Chondrocyte (in vitro differentiated cells): ENCODE data around the gene CYSRT1. TPM values are rescaled to one million over a fixed set of nuclear protein-coding genes. Genes with fewer than 3 reads are reported as not detected.

Source experiments
- DNase-seq: peaks from one replicate; pipeline ENCODE4 v3.0.0; 2021; ENCODE audit warnings: mixed read lengths, low spot score
- H3K27ac Mint-ChIP-seq: one replicate; pipeline ENCODE4 v1.8.0; 2021; ENCODE audit warnings: mild to moderate bottlenecking, moderate library complexity, mixed read lengths; ENCODE audit not compliant: unreplicated experiment
- H3K27me3 Mint-ChIP-seq: 2 replicates; pipeline ENCODE4 v1.8.0; 2021; ENCODE audit warnings: low read depth, mixed read lengths
- H3K36me3 Mint-ChIP-seq: 2 replicates; pipeline ENCODE4 v1.8.0; 2021; ENCODE audit warnings: low read depth, mixed read lengths
- H3K4me1 Mint-ChIP-seq: 2 replicates; pipeline ENCODE4 v1.8.0; 2021; ENCODE audit warnings: low read depth, mild to moderate bottlenecking, mixed read lengths
- H3K4me3 Mint-ChIP-seq: one replicate; pipeline ENCODE4 v1.8.0; 2021; ENCODE audit warnings: mild to moderate bottlenecking, moderate library complexity, mixed read lengths; ENCODE audit not compliant: unreplicated experiment
- H3K9me3 Mint-ChIP-seq: 2 replicates; pipeline ENCODE4 v1.8.0; 2021; ENCODE audit warnings: low read depth, mixed read lengths
- total RNA-seq: library from RNA; stranded (reverse); gene quantifications from 3 replicates; pipeline ENCODE4 v1.2.1, GENCODE V29; 2021
- TF ChIP-seq, protein P1 (sequence below): fragments of 200-600 bp; sonication (generic); IDR thresholded peaks from 2 replicates; pipeline ENCODE4 v1.5.0; 2021; ENCODE audit warnings: antibody characterized with exemption, mild to moderate bottlenecking, moderate library complexity

Gene CYSRT1
- total RNA-seq, 1 donor from 2014 or later, result 0.92 TPM

DNA sequence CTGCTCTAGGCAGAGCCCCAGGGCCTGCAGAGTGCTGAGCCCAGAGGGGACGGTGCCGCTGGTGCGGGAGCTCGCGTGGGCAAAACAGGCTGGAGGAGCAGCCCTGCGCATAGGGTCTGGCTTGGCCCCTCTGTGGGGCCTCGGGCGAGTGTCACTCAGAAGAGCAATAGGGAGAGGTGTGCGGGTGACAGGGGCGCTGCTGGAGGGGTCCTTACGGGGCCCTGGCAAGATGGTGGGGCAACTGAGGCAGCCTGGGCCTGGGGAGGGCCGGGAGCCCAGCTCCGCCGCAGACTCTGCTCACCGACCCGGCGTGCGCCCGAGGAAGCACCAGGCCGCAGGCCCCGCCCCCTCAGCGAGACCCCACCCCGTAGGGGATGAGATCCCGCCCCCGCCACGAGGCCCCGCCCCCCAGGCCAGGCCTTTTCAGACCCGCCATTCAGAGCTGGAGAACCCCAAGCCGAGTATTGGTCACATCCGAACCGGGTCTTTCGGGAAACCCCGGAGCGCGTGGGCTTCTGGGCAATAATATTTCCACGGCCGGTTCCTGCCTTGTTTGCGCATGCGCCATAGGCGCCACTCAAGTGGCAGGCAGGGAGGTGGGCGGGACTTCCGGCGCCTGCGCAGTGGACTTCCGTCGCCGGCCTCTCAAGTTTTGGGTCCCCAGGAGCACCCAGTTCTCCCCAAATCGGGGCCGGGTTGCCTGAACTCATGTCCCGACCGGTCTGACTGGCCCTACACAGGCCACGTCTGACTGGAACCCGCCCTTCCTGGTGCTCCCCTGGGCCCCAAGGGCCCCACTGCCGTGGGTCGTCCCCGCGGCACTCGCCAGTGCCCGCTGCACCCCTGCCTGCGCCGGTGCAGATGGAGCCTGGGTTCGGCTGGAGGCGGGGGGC, 1.6 kb upstream of the CYSRT1 start:
- no peak for DNase-seq
- Mint-ChIP-seq H3K27ac (peak overlapping the region; percentile 45), H3K27me3 (peaks cover 2% of the 10 kb centered on the region), H3K36me3 (no peaks in the 10 kb centered on the region), H3K4me1 (peaks cover 20% of the 10 kb centered on the region), H3K9me3 (no peaks in the 10 kb centered on the region), H3K4me3 (peak overlapping the region; percentile 70)
- TF ChIP-seq, protein P1, sequence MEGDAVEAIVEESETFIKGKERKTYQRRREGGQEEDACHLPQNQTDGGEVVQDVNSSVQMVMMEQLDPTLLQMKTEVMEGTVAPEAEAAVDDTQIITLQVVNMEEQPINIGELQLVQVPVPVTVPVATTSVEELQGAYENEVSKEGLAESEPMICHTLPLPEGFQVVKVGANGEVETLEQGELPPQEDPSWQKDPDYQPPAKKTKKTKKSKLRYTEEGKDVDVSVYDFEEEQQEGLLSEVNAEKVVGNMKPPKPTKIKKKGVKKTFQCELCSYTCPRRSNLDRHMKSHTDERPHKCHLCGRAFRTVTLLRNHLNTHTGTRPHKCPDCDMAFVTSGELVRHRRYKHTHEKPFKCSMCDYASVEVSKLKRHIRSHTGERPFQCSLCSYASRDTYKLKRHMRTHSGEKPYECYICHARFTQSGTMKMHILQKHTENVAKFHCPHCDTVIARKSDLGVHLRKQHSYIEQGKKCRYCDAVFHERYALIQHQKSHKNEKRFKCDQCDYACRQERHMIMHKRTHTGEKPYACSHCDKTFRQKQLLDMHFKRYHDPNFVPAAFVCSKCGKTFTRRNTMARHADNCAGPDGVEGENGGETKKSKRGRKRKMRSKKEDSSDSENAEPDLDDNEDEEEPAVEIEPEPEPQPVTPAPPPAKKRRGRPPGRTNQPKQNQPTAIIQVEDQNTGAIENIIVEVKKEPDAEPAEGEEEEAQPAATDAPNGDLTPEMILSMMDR, result no peak

DNA sequence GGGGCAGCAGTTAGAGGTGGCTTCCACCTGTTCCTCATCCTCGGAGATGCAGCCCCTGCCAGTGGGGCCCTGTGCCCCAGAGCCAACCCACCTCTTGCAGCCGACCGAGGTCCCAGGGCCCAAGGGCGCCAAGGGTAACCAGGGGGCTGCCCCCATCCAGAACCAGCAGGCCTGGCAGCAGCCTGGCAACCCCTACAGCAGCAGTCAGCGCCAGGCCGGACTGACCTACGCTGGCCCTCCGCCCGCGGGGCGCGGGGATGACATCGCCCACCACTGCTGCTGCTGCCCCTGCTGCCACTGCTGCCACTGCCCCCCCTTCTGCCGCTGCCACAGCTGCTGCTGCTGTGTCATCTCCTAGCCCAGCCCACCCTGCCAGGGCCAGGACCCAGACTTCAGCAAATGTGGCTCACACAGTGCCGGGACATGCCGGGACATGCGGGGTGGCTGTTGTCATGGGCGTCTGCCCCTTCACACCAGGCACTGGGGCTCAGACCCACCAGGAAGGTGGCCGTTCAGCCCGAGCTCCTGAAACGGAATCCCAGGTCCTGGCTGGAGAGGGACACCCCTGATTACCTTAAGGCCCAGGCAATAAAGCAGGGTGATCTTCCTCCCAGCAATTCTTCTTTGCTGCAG, 841 bp downstream of the CYSRT1 start:
- DNase-seq, result no peak
- H3K4me1 Mint-ChIP-seq, result peaks cover 13% of the 10 kb centered on the region
- H3K27me3 Mint-ChIP-seq, result peaks cover 2% of the 10 kb centered on the region
- no peaks in the 10 kb centered on the region for H3K9me3 Mint-ChIP-seq
- no peak overlapping the region for H3K27ac Mint-ChIP-seq
- no peak overlapping the region for H3K4me3 Mint-ChIP-seq
- H3K36me3 Mint-ChIP-seq, result no peaks in the 10 kb centered on the region
- TF ChIP-seq, protein P1, result no peak

DNA sequence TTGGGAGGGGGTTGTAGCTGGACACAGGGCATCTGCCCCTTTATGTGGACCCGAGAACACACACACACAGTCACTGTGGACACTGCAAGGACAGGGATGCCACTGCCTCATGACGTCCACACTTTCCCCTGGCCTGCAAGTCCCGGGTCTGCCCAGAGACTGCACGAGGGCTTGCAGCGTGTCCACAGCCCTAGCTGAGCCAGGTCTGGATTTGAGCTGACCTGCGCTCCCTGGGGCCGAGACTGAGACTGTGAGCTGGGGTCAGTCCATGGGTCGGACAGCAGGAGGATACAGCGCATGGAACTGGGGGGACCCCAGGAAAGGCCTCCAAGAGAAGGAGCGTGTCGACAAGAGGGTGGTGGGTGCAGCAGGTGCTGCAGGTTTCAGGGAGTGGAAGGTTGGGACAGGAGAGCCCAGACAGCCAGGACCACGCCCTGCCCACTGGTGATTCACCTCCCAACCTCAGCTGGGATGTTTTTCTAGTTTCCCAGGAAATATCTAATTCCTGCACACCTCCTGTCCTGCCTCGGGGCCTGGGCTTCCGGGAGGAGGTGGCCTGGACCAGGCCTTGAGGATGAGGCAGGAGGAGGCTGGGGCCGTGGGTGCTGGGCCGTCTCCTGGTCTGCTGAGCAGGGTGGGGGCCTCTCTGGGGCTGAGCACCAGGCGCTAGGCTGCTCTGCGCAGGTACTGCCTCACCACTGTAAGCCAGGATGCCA, 1.5 kb downstream of the CYSRT1 start:
- no peaks in the 10 kb centered on the region for H3K9me3 Mint-ChIP-seq
- peak overlapping the region; percentile 45 for H3K27ac Mint-ChIP-seq
- TF ChIP-seq, protein P1, result no peak
- no peaks in the 10 kb centered on the region for H3K36me3 Mint-ChIP-seq
- no peak overlapping the region for H3K4me3 Mint-ChIP-seq
- peaks cover 13% of the 10 kb centered on the region for H3K4me1 Mint-ChIP-seq
- no peak for DNase-seq
- peaks cover 2% of the 10 kb centered on the region for H3K27me3 Mint-ChIP-seq

DNA sequence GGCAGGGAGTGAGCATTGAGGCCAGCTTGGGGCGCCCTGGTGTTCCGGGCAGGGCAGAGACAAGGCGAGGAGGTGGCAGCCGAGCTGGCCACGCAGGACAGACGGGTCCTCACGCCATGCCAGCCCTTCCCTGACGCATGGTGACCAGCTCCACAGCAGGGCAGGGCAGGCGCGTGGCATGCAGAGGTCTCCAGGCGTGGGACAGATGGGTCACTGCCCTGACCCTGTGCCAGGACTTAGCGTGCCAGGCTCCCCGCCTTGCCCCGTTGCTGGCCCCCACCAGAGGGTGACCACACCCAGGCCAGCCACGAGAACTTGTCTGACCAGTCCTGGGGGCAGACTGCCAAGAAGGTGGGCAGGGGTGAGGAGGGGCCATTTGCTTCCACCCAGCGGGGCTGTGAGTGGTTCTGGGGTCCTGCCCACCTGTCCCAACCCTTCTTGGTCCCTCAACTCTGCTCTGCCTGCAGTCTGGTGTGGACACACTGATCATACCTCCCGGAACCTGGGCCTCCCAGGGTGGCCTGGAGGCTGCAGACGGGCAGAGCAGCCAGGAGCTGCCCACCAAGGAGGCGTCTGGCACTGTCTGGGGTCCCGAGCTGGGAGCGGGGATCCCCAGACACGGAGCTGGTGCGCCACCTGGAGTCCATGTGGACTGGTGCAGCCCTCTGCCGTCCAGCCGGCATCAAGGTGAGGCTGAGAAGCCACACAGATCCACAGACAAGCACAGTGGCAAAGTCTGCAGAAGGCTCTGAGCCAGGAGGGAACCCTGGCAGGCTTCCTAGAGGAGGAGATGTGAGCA, 2.3 kb downstream of the CYSRT1 start, which contains the start of gene RNF224:
Gene RNF224 (plus strand): TSS at position 449 of the 799 bp plus-strand sequence. CDS start 834 bp downstream, outside the sequence.
- Mint-ChIP-seq H3K9me3 (no peaks in the 10 kb centered on the region), H3K4me3 (no peak within 1 kb of the TSS), H3K4me1 (peaks cover 13% of the 10 kb centered on the region)

More for the DNA sequence above, 2.3 kb downstream of the CYSRT1 start, which contains the start of gene RNF224:
- Mint-ChIP-seq H3K27ac (peak within 1 kb of the TSS; percentile 45), H3K27me3 (peaks cover 2% of the 10 kb centered on the region), H3K36me3 (no peaks in the 10 kb centered on the region)
- TF ChIP-seq, protein P1, result peak; percentile 92
- no peak for DNase-seq
